ENCODE measurements around the gene DDX31.

DNA sequence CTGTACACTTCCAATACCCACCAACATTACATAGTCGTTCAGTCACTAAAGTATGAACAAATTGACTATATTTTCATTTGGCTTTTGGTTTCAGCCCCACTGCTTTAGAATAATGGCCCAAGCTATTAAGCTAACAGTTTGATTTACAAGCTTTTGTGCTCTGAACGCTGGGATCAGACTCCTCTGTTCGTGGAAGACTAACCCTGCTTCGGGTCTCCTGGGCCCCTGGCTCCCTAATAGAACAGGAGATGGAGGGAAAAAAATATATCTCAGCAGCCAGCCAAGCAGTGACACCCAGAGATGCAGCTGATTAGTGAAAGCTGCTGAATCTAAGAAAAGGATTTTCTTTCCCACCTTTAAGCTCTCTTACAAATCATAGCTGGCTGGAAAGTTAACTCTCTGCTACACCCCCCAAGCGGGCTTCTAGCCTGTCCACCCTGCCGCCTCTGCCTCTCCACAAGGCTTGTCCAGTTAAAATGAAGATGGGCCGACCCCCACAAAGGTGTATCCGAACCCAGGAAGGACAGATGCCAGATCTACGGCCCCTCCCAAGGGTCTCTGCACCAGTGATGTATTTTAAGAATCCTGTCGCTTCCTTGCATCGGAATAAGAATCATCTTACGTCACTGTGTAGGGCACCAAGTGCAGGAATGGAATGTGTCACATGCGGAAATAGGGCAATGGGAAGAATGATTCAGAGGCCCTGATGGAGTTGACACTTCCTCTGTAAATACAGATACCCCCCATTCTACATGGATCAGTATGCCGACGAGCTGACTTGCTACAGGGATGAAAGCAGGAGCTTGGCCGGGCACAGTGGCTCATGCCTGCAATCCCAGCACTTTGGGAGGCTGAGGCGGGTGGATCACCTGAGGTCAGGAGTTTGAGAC is 120.8 kb downstream of the DDX31 start:
- TF ChIP-seq, protein P1, sequence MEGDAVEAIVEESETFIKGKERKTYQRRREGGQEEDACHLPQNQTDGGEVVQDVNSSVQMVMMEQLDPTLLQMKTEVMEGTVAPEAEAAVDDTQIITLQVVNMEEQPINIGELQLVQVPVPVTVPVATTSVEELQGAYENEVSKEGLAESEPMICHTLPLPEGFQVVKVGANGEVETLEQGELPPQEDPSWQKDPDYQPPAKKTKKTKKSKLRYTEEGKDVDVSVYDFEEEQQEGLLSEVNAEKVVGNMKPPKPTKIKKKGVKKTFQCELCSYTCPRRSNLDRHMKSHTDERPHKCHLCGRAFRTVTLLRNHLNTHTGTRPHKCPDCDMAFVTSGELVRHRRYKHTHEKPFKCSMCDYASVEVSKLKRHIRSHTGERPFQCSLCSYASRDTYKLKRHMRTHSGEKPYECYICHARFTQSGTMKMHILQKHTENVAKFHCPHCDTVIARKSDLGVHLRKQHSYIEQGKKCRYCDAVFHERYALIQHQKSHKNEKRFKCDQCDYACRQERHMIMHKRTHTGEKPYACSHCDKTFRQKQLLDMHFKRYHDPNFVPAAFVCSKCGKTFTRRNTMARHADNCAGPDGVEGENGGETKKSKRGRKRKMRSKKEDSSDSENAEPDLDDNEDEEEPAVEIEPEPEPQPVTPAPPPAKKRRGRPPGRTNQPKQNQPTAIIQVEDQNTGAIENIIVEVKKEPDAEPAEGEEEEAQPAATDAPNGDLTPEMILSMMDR (IDR thresholded peaks at IDR 0.05), result no peak
- no peak for TF ChIP-seq POLR2A (IDR thresholded peaks at IDR 0.05)
